GM19452 (cell line): ENCODE results near the gene PNMT.

Experiments used
- ATAC-seq: cut with Tn5 transposase; IDR thresholded peaks from one replicate; pipeline ENCODE4 v1.9.1; 2021; ENCODE audit not compliant: unreplicated experiment

Gene PNMT

GRCh38 chr17:39666601-39667261 lies 1.5 kb upstream of the PNMT start:
- ATAC-seq, result no peak

- no peak for ATAC-seq
These were observed 850 bp upstream of the PNMT start for GRCh38 chr17:39667262-39667944.

- ATAC-seq, result no peak
These were observed 1.9 kb downstream of the PNMT start for GRCh38 chr17:39669897-39670735.

GRCh38 chr17:39670746-39671145 lies 2.5 kb downstream of the PNMT start:
- no peak for ATAC-seq

- no peak for ATAC-seq
These were observed 3.6 kb downstream of the PNMT start for GRCh38 chr17:39671651-39672521.

- no peak for ATAC-seq
These were observed 4.5 kb downstream of the PNMT start for GRCh38 chr17:39672522-39673334.

GRCh38 chr17:39673335-39674081 lies 5.3 kb downstream of the PNMT start:
- no peak for ATAC-seq

- no peak for ATAC-seq
These were observed 5.9 kb downstream of the PNMT start for GRCh38 chr17:39674179-39674578.

GRCh38 chr17:39674702-39675389 lies 6.6 kb downstream of the PNMT start:
- ATAC-seq, result no peak

GRCh38 chr17:39675390-39676082 lies 7.3 kb downstream of the PNMT start:
- no peak for ATAC-seq

- no peak for ATAC-seq
These were observed 8.1 kb downstream of the PNMT start for GRCh38 chr17:39676198-39676819.

- no peak for ATAC-seq
These were observed 8.8 kb downstream of the PNMT start for GRCh38 chr17:39677072-39677471.

GRCh38 chr17:39677542-39678339 lies 9.5 kb downstream of the PNMT start:
- ATAC-seq, result no peak

- ATAC-seq, result no peak
These were observed 10.3 kb downstream of the PNMT start for GRCh38 chr17:39678340-39679116.

GRCh38 chr17:39679521-39680192 lies 11.4 kb downstream of the PNMT start:
- ATAC-seq, result no peak
